ENCODE results near the gene SLC25A2.

Gene SLC25A2

DNA sequence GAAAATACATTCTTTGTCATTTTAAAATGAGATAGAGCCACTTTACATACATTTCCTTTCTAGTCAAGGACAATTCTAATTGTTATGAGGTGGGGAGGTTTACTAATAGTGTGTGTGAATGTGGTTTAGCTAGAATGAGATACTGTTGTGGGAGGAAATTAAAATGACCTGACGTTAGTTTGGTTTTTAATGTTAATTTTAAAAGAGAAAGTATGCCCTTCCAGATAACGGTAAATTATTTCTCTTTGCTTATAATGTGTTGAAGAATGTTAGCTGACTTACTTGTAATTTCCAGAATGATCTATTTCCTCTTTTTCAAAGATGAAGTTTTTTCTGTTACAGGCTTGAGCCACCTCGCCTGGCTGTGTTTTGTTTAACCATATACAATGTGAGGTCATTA is 18.4 kb upstream of the SLC25A2 start:
- Histone ChIP-seq H3K9me3 (ENCODE audit: insufficient read depth, low read length) (peaks cover 22% of the 10 kb centered on the region), H3K9me2 (replicated peaks; ENCODE audit: insufficient read depth, low read length) (no peaks in the 10 kb centered on the region), H3K4me3 (ENCODE audit: insufficient read depth, low read length, poor library complexity, severe bottlenecking) (no peak overlapping the region), H3K27me3 (ENCODE audit: low read length) (no peaks in the 10 kb centered on the region), H3K4me2 (ENCODE audit: low read depth, low read length, poor library complexity, severe bottlenecking) (peak overlapping the region; percentile 78), H2AFZ (ENCODE audit: low read depth, low read length, severe bottlenecking) (no peak overlapping the region), H3K36me3 (ENCODE audit: low read length) (peaks cover 24% of the 10 kb centered on the region), H3K9ac (ENCODE audit: low read length) (no peak overlapping the region), H3K79me2 (ENCODE audit: insufficient read depth, low read length) (peaks cover 31% of the 10 kb centered on the region), H3K27ac (ENCODE audit: low read depth, low read length) (peak overlapping the region; percentile 25; the same call in 1 of the 2 replicates), H3F3A (ENCODE audit: insufficient read depth) (peaks cover 3% of the 10 kb centered on the region; the same call in 1 of the 2 replicates), H4K20me1 (ENCODE audit: low read depth, low read length) (0 out of 2 replicates have a peak, but pooled peaks cover 5% of the 10 kb centered on the region)
- TF ChIP-seq, protein P1, sequence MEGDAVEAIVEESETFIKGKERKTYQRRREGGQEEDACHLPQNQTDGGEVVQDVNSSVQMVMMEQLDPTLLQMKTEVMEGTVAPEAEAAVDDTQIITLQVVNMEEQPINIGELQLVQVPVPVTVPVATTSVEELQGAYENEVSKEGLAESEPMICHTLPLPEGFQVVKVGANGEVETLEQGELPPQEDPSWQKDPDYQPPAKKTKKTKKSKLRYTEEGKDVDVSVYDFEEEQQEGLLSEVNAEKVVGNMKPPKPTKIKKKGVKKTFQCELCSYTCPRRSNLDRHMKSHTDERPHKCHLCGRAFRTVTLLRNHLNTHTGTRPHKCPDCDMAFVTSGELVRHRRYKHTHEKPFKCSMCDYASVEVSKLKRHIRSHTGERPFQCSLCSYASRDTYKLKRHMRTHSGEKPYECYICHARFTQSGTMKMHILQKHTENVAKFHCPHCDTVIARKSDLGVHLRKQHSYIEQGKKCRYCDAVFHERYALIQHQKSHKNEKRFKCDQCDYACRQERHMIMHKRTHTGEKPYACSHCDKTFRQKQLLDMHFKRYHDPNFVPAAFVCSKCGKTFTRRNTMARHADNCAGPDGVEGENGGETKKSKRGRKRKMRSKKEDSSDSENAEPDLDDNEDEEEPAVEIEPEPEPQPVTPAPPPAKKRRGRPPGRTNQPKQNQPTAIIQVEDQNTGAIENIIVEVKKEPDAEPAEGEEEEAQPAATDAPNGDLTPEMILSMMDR (IDR thresholded peaks at IDR 0.05; ENCODE audit: insufficient read depth, low read length, poor library complexity, severe bottlenecking): no peak
- TF ChIP-seq EZH2phosphoT487 (conservative IDR thresholded peaks at IDR 0.05; ENCODE audit: low read length): no peak

DNA sequence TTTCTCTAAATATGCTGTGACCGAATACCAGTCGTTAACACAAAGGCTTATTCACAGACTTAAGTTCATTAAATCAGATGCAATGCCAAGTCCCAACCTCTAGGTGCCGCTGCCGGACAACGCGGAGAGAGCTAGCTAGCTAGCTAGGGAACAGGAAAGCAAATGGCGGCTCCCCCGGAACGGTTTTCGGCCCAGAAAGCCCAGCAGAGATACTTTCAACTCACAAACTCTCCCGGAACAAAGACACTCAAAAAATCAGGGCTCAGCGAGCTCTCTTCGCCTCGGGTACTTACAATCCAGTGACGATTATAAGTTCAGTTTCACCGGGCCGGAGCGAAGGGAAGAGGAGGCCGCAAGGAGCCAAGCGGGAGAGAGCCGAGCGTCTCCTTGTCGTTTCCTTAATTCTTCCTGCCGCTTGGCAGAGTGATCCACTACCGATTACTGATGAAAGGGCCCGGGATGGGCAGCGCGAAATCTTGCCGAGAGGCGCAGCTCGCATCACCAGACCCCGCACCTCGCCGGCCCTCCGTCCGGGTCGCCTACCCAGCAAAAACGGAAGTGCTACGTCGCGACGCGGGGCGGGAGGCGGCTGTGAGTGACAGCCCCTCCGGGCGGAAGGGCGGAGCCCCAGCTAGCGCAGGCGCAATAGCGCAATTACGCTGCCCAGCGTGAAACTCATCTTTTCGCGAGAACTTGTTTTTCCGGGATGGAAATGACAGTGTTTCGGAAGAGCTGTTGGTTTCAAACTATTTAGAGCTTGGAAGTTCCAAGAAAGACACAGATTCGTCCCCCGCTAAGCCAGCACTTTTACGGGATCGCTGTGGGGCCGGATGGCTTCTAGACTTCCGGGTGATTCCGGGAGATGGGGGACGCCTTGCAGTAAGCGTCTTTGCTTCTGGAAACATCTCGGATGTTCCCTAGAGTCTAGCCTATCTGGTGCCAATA is 16.6 kb upstream of the SLC25A2 start, which contains the start of gene TAF7:
Gene TAF7, minus strand, starts transcription at position 560 of the 945 bp plus-strand sequence. CDS start 740 bp downstream, outside the sequence.
- H3K9me3 ChIP-seq (ENCODE audit: insufficient read depth, low read length): peaks cover 25% of the 10 kb centered on the region
- peak within 1 kb of the TSS; percentile 89 for H3K4me3 ChIP-seq (ENCODE audit: insufficient read depth, low read length, poor library complexity, severe bottlenecking)
- H3K27me3 ChIP-seq (ENCODE audit: low read length): no peaks in the 10 kb centered on the region
- peak within 1 kb of the TSS; percentile 88 for H3K27ac ChIP-seq (ENCODE audit: low read depth, low read length)
- no peaks in the 10 kb centered on the region for H3K9me2 ChIP-seq (replicated peaks; ENCODE audit: insufficient read depth, low read length)
- peak within 1 kb of the TSS; percentile 54 for H2AFZ ChIP-seq (ENCODE audit: low read depth, low read length, severe bottlenecking)
- peak within 1 kb of the TSS; percentile 78 for H3K4me2 ChIP-seq (ENCODE audit: low read depth, low read length, poor library complexity, severe bottlenecking)
- peak within 1 kb of the TSS; percentile 78 for H3K9ac ChIP-seq (ENCODE audit: low read length)
- H3K79me2 ChIP-seq (ENCODE audit: insufficient read depth, low read length): peaks cover 48% of the 10 kb centered on the region
- H3K36me3 ChIP-seq (ENCODE audit: low read length): peaks cover 32% of the 10 kb centered on the region
- H3F3A ChIP-seq (ENCODE audit: insufficient read depth): peaks cover 3% of the 10 kb centered on the region; the same call in 1 of the 2 replicates
- TF ChIP-seq, protein P1 (IDR thresholded peaks at IDR 0.05; ENCODE audit: insufficient read depth, low read length, poor library complexity, severe bottlenecking): peak; percentile 89
- TF ChIP-seq EZH2phosphoT487 (conservative IDR thresholded peaks at IDR 0.05; ENCODE audit: low read length): no peak
- H4K20me1 ChIP-seq (ENCODE audit: low read depth, low read length): 0 out of 2 replicates have a peak, but pooled peaks cover 5% of the 10 kb centered on the region

DNA sequence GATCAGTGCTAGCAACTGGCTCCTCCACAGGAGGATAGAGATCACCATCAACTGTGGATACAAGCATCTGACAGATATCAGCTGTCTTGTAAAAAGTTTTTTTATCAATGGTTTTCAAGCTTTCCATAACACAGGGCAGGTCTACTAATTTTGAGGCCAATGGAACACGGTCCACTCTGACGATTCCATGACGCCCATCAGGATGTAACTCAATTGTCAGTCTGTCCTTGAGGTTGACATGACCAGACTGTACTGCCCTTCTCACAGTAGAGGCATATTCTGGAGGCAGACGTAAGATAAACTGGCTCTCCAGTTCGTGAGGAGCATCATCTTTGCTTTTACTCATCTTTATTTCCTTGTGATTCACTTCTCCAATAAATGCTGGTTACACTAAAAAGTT is 15.8 kb upstream of the SLC25A2 start:
- H3K4me2 ChIP-seq (ENCODE audit: low read depth, low read length, poor library complexity, severe bottlenecking): peak overlapping the region; percentile 78
- H3K36me3 ChIP-seq (ENCODE audit: low read length): peaks cover 34% of the 10 kb centered on the region
- H3K9me3 ChIP-seq (ENCODE audit: insufficient read depth, low read length): peaks cover 30% of the 10 kb centered on the region
- no peak for TF ChIP-seq EZH2phosphoT487 (conservative IDR thresholded peaks at IDR 0.05; ENCODE audit: low read length)
- TF ChIP-seq, protein P1 (IDR thresholded peaks at IDR 0.05; ENCODE audit: insufficient read depth, low read length, poor library complexity, severe bottlenecking): no peak
- no peak overlapping the region for H2AFZ ChIP-seq (ENCODE audit: low read depth, low read length, severe bottlenecking)
- no peak overlapping the region for H3K27ac ChIP-seq (ENCODE audit: low read depth, low read length)
- H3K27me3 ChIP-seq (ENCODE audit: low read length): no peaks in the 10 kb centered on the region
- peak overlapping the region; percentile 78 for H3K9ac ChIP-seq (ENCODE audit: low read length)
- 0 out of 2 replicates have a peak, but pooled peaks cover 5% of the 10 kb centered on the region for H4K20me1 ChIP-seq (ENCODE audit: low read depth, low read length)
- peaks cover 56% of the 10 kb centered on the region for H3K79me2 ChIP-seq (ENCODE audit: insufficient read depth, low read length)
- H3K4me3 ChIP-seq (ENCODE audit: insufficient read depth, low read length, poor library complexity, severe bottlenecking): peak overlapping the region; percentile 89
- no peaks in the 10 kb centered on the region for H3K9me2 ChIP-seq (replicated peaks; ENCODE audit: insufficient read depth, low read length)
- peaks cover 4% of the 10 kb centered on the region; the same call in 1 of the 2 replicates for H3F3A ChIP-seq (ENCODE audit: insufficient read depth)

Measured in SU-DHL-6 (cell line).